WTC11 (cell line): ENCODE results near the gene LSM2. TPM values are rescaled to one million over a fixed set of nuclear protein-coding genes. Genes with fewer than 3 reads are reported as not detected.

Source experiments
- ATAC-seq: fragments of 200-7000 bp; cut with Tn5 transposase; 2 replicates; pipeline ENCODE4 v1.10.0; 2021; ENCODE audit warnings: mild to moderate bottlenecking, moderate library complexity
- CTCF ChIA-PET: fragments of 300-600 bp; sonication (Branson Sonifier 250); formaldehyde crosslinking; loops from one replicate; lab custom pipeline; 2021; ENCODE audit warnings: antibody characterized with exemption; lab: Charles Lee
- POLR2A ChIA-PET: fragments of 350-600 bp; sonication (Branson Sonifier 250); formaldehyde crosslinking; loops from one replicate; lab custom pipeline; 2021; ENCODE audit warnings: antibody characterized with exemption; lab: Charles Lee
- DNase-seq: peaks from one replicate; pipeline ENCODE4 v3.0.0; 2021; ENCODE audit warnings: low spot score
- H3K27ac Mint-ChIP-seq: 2 replicates; pipeline ENCODE4 v1.8.0; 2021; ENCODE audit warnings: mixed read lengths
- H3K27me3 Mint-ChIP-seq: 2 replicates; pipeline ENCODE4 v1.8.0; 2021; ENCODE audit warnings: low read depth, mild to moderate bottlenecking, moderate library complexity, mixed read lengths
- H3K36me3 Mint-ChIP-seq: 2 replicates; pipeline ENCODE4 v1.8.0; 2021; ENCODE audit warnings: mixed read lengths
- H3K4me1 Mint-ChIP-seq: 2 replicates; pipeline ENCODE4 v1.8.0; 2022; ENCODE audit warnings: mixed read lengths
- H3K4me3 Mint-ChIP-seq: 2 replicates; pipeline ENCODE4 v1.8.0; 2021; ENCODE audit warnings: mild to moderate bottlenecking, moderate library complexity, mixed read lengths
- H3K9me3 Mint-ChIP-seq: 2 replicates; pipeline ENCODE4 v1.8.0; 2021; ENCODE audit warnings: mixed read lengths
- ATF6 ChIP-seq: sonication (generic); formaldehyde crosslinking; IDR thresholded peaks from 2 replicates; pipeline ENCODE4 v1.8.1; 2023; ENCODE audit warnings: mild to moderate bottlenecking, missing genetic modification reagents
- PRDM15 ChIP-seq: sonication (generic); formaldehyde crosslinking; IDR thresholded peaks from 2 replicates; pipeline ENCODE4 v1.8.0; 2022; ENCODE audit warnings: missing genetic modification reagents
- SMAD4 ChIP-seq: sonication (generic); formaldehyde crosslinking; IDR thresholded peaks from 2 replicates; pipeline ENCODE4 v1.8.0; 2022; ENCODE audit warnings: mild to moderate bottlenecking, missing genetic modification reagents
- TCF7 ChIP-seq: sonication (generic); formaldehyde crosslinking; IDR thresholded peaks from 2 replicates; pipeline ENCODE4 v1.8.0; 2022; ENCODE audit warnings: mild to moderate bottlenecking, low read depth, missing genetic modification reagents, moderate library complexity
- TEAD1 ChIP-seq: sonication (generic); formaldehyde crosslinking; IDR thresholded peaks from 2 replicates; pipeline ENCODE4 v1.8.0; 2022; ENCODE audit warnings: mild to moderate bottlenecking, missing genetic modification reagents
- TEAD4 ChIP-seq: sonication (generic); formaldehyde crosslinking; IDR thresholded peaks from 2 replicates; pipeline ENCODE4 v1.8.0; 2022; ENCODE audit warnings: mild to moderate bottlenecking, missing genetic modification reagents
- ZBTB21 ChIP-seq: sonication (generic); formaldehyde crosslinking; IDR thresholded peaks from 2 replicates; pipeline ENCODE4 v1.8.1; 2023; ENCODE audit warnings: mild to moderate bottlenecking, missing genetic modification reagents, borderline replicate concordance
- ZNF425 ChIP-seq: fragments of 250-450 bp; sonication (Bioruptor Pico); conservative IDR thresholded peaks from 2 replicates; pipeline ENCODE4 v1.9.0; 2021; ENCODE audit warnings: mild to moderate bottlenecking
- ZNF671 ChIP-seq: fragments of 250-450 bp; sonication (Bioruptor Pico); IDR thresholded peaks from 2 replicates; pipeline ENCODE4 v1.8.0; 2021; ENCODE audit warnings: mild to moderate bottlenecking
- total RNA-seq: library from RNA; stranded (reverse); gene quantifications from 3 replicates; pipeline ENCODE4 v1.2.3, GENCODE V29; 2021
- TF ChIP-seq, protein P1 (sequence below): sonication (generic); formaldehyde crosslinking; IDR thresholded peaks from 2 replicates; pipeline ENCODE4 v1.8.1; 2022; ENCODE audit warnings: low read depth, missing genetic modification reagents, borderline replicate concordance

LSM2 gene
- total RNA-seq, 1 experiment from 2014 or later, result 104 TPM

DNA sequence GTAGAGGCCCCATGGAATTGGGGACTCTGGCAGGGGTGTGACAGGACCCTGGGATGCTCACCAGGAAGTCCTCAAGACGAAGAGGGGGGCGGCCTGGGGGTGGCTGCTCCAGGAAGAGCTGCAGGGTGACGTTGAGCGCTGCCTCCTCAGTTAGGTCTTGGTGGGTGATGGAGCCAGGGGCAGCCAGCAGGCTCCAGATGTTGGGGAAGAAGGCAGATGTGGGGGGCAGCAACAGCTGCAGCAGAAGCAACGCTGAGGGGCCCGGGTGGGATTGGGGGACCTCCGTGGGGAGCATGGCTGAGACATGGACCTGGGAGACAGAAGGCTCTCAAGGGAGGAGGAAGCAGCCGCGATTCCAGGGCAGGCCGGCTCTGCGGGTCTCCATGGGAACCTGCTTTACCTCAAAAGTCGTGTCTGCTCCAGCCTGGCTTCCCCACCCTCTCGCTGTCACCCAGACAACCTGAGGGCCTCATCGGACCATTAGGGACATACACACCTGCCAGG is 30.2 kb downstream of the LSM2 start:
- H3K4me3 Mint-ChIP-seq, result no peak overlapping the region
- H3K9me3 Mint-ChIP-seq, result no peaks in the 10 kb centered on the region
- ChIA-PET CTCF (interaction anchor here (0.9 to 1.2 kb wide), 2 partner anchors 15 to 38 kb away, joined by 3 read pairs; no protein-coding TSS in a partner anchor), POLR2A (no interaction called here)
- ATAC-seq (peak; percentile 9), DNase-seq (no peak)
- H3K4me1 Mint-ChIP-seq, result 0 out of 2 replicates have a peak, but pooled peaks cover 2% of the 10 kb centered on the region
- TF ChIP-seq TCF7 (CRISPR knock-in tag) (no peak), ATF6 (CRISPR knock-in tag) (no peak), ZNF671 (CRISPR knock-in tag) (0 out of 2 replicates have a peak, but pooled peaks have one; percentile 46), ZBTB21 (CRISPR knock-in tag) (no peak)
- H3K27me3 Mint-ChIP-seq, result no peaks in the 10 kb centered on the region
- H3K27ac Mint-ChIP-seq, result 0 out of 2 replicates have a peak overlapping the region, but pooled peaks have one; percentile 27
- H3K36me3 Mint-ChIP-seq, result peaks cover 10% of the 10 kb centered on the region

DNA sequence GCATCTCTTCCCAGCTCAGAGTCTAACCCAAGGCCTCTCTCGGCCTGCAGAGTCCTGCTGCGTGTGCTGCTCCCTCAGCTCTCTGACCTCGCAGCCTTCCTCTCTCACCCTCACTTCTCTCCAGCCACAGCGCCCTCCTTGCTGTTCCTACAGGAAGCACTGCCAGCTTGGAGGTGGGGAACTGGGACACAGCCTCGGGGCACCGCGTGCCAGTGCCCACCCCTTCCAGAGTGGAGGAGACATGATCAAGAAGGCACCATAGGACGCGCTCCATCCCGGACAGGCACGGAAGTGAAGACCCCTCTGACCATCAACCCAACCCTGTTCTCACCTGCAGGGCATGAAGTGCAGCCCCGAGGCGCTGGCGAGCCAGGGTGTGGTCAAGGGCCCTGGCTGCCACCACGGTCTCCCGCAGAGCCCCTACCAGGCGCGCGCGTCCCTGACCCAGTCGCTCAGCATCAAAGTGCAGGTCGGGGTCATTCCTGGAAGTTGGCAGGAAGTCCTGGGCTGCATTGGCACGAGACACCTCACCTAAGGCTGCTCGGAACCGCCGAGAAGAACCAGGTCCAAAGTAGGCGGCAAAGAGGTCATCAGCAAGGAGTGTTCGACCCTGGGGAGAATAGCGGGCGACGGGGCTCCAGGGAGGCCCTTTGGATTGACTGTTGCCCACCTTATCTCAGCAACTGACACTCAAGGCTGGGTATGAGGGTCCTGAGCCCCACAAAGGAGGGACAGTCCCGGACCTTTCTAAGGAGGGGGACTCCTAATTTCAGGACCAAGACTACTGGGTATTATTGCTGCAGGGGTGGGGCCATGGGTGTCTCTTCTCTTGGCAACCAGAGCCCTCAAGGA is 30.9 kb downstream of the LSM2 start:
- no peak for TF ChIP-seq TEAD4 (CRISPR knock-in tag)
- no peak for TF ChIP-seq ZNF425 (CRISPR knock-in tag)
- TF ChIP-seq TEAD1 (CRISPR knock-in tag), result no peak
- TF ChIP-seq, protein P1, sequence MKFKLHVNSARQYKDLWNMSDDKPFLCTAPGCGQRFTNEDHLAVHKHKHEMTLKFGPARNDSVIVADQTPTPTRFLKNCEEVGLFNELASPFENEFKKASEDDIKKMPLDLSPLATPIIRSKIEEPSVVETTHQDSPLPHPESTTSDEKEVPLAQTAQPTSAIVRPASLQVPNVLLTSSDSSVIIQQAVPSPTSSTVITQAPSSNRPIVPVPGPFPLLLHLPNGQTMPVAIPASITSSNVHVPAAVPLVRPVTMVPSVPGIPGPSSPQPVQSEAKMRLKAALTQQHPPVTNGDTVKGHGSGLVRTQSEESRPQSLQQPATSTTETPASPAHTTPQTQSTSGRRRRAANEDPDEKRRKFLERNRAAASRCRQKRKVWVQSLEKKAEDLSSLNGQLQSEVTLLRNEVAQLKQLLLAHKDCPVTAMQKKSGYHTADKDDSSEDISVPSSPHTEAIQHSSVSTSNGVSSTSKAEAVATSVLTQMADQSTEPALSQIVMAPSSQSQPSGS (CRISPR knock-in tag), result no peak
- ATAC-seq (no peak), DNase-seq (no peak)
- 0 out of 2 replicates have a peak, but pooled peaks cover 2% of the 10 kb centered on the region for H3K4me1 Mint-ChIP-seq
- H3K36me3 Mint-ChIP-seq, result peaks cover 6% of the 10 kb centered on the region
- no peaks in the 10 kb centered on the region for H3K9me3 Mint-ChIP-seq
- H3K27ac Mint-ChIP-seq, result peak overlapping the region; percentile 36
- no peaks in the 10 kb centered on the region for H3K27me3 Mint-ChIP-seq
- no peak overlapping the region for H3K4me3 Mint-ChIP-seq
- POLR2A ChIA-PET, result interaction anchor here (1.2 kb wide), 1 partner anchor 15 kb away, joined by 3 read pairs; no protein-coding TSS in a partner anchor
- CTCF ChIA-PET, result interaction anchor here (0.8 to 1.4 kb wide), 7 partner anchors 10 to 95 kb away, joined by 3 to 10 read pairs (median 5); partner anchors contain the start of genes DDAH2, LY6G5C and VARS1

DNA sequence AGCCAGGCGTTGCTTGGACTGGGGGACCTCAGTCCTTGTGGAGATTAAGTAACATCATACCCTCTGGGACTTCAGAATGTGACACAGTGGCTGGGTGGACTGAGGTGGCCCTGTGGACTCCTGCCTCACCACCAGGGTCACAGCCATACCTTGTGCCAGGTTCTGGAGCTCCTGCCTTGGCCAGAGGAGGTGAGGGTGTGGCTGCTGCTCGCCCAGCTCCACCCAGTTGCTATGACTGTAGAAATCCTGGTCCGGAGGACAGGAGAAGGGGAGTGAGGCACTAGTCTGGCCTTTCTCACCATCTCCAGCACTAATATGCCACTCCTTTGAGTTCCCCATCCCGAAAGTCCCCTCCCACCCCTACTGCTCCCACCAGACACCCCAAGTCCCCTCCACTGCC is 31.6 kb downstream of the LSM2 start:
- POLR2A ChIA-PET, result interaction anchor here (1.2 kb wide), 1 partner anchor 16 kb away, joined by 3 read pairs; no protein-coding TSS in a partner anchor
- H3K27ac Mint-ChIP-seq, result peak overlapping the region; percentile 36; the same call in 1 of the 2 replicates
- TF ChIP-seq SMAD4 (CRISPR knock-in tag), result no peak
- peak; percentile 54; the same call in 1 of the 2 replicates for TF ChIP-seq PRDM15 (CRISPR knock-in tag)
- 0 out of 2 replicates have a peak, but pooled peaks cover 2% of the 10 kb centered on the region for H3K4me1 Mint-ChIP-seq
- no peaks in the 10 kb centered on the region for H3K27me3 Mint-ChIP-seq
- no peaks in the 10 kb centered on the region for H3K9me3 Mint-ChIP-seq
- no peak overlapping the region for H3K4me3 Mint-ChIP-seq
- ATAC-seq (no peak), DNase-seq (no peak)
- H3K36me3 Mint-ChIP-seq, result peaks cover under 1% of the 10 kb centered on the region; the same call in 1 of the 2 replicates
- CTCF ChIA-PET, result interaction anchor here (0.8 to 3.0 kb wide), 8 partner anchors 9 to 94 kb away, joined by 3 to 16 read pairs (median 6); partner anchors contain the start of genes DDAH2, HSPA1B, LY6G5C and VARS1
